Measurements from ENCODE around the gene CYBC1. TPM values are rescaled to one million over a fixed set of nuclear protein-coding genes. Genes with fewer than 3 reads are reported as not detected.

Gene CYBC1
- total RNA-seq, 1 donor from 2014 or later: 115 TPM

GRCh38 chr17:82438401-82439193, 12.0 kb downstream of the CYBC1 start:
- no peak for TF ChIP-seq CTCF (conservative IDR thresholded peaks at IDR 0.05)
- DNase-seq (ENCODE audit: low read depth, low spot score): no peak
- Mint-ChIP-seq H3K27ac (ENCODE audit: unreplicated experiment) (no peak overlapping the region), H3K4me1 (peaks cover 5% of the 10 kb centered on the region), H3K36me3 (ENCODE audit: low read depth) (no peaks in the 10 kb centered on the region), H3K27me3 (ENCODE audit: low read depth) (no peaks in the 10 kb centered on the region), H3K9me3 (no peaks in the 10 kb centered on the region), H3K4me3 (no peak overlapping the region)

GRCh38 chr17:82437325-82437668, 13.3 kb downstream of the CYBC1 start:
- no peak for TF ChIP-seq CTCF (conservative IDR thresholded peaks at IDR 0.05)
- H3K27me3 Mint-ChIP-seq (ENCODE audit: low read depth): no peaks in the 10 kb centered on the region
- DNase-seq (ENCODE audit: low read depth, low spot score): no peak
- H3K4me1 Mint-ChIP-seq: peaks cover 5% of the 10 kb centered on the region
- H3K4me3 Mint-ChIP-seq: no peak overlapping the region
- H3K27ac Mint-ChIP-seq (ENCODE audit: unreplicated experiment): no peak overlapping the region
- H3K9me3 Mint-ChIP-seq: no peaks in the 10 kb centered on the region
- no peaks in the 10 kb centered on the region for H3K36me3 Mint-ChIP-seq (ENCODE audit: low read depth)

GRCh38 chr17:82436601-82437324, 13.8 kb downstream of the CYBC1 start:
- no peaks in the 10 kb centered on the region for H3K27me3 Mint-ChIP-seq (ENCODE audit: low read depth)
- DNase-seq (ENCODE audit: low read depth, low spot score): no peak
- H3K27ac Mint-ChIP-seq (ENCODE audit: unreplicated experiment): no peak overlapping the region
- no peaks in the 10 kb centered on the region for H3K36me3 Mint-ChIP-seq (ENCODE audit: low read depth)
- H3K9me3 Mint-ChIP-seq: no peaks in the 10 kb centered on the region
- TF ChIP-seq CTCF (conservative IDR thresholded peaks at IDR 0.05): no peak
- peaks cover 5% of the 10 kb centered on the region for H3K4me1 Mint-ChIP-seq
- H3K4me3 Mint-ChIP-seq: no peak overlapping the region

- H3K27ac Mint-ChIP-seq (ENCODE audit: unreplicated experiment): no peak overlapping the region
- no peak overlapping the region for H3K4me3 Mint-ChIP-seq
- TF ChIP-seq CTCF (conservative IDR thresholded peaks at IDR 0.05): no peak
- peaks cover 5% of the 10 kb centered on the region for H3K4me1 Mint-ChIP-seq
- DNase-seq (ENCODE audit: low read depth, low spot score): no peak
- no peaks in the 10 kb centered on the region for H3K27me3 Mint-ChIP-seq (ENCODE audit: low read depth)
- no peaks in the 10 kb centered on the region for H3K36me3 Mint-ChIP-seq (ENCODE audit: low read depth)
- no peaks in the 10 kb centered on the region for H3K9me3 Mint-ChIP-seq
Measured at GRCh38 chr17:82435601-82436583, 14.7 kb downstream of the CYBC1 start.

- H3K9me3 Mint-ChIP-seq: no peaks in the 10 kb centered on the region
- H3K27me3 Mint-ChIP-seq (ENCODE audit: low read depth): no peaks in the 10 kb centered on the region
- DNase-seq (ENCODE audit: low read depth, low spot score): no peak
- TF ChIP-seq CTCF (conservative IDR thresholded peaks at IDR 0.05): no peak
- H3K4me3 Mint-ChIP-seq: no peak overlapping the region
- H3K36me3 Mint-ChIP-seq (ENCODE audit: low read depth): no peaks in the 10 kb centered on the region
- no peaks in the 10 kb centered on the region for H3K4me1 Mint-ChIP-seq
- no peak overlapping the region for H3K27ac Mint-ChIP-seq (ENCODE audit: unreplicated experiment)
Measured at GRCh38 chr17:82435103-82435502, 15.4 kb downstream of the CYBC1 start.
